Lower leg skin (tissue), 3 donors: ENCODE data around the gene UBIAD1.

Source experiments
- POLR2A ChIP-seq, 2 donors: fragments of 450-650 bp; IDR thresholded peaks; one replicate each; pipeline ENCODE4 v1.6.1; 2016 to 2017; ENCODE audit warnings: antibody characterized with exemption in 2 of 2, mild to moderate bottlenecking in 1 of 2, moderate library complexity in 1 of 2
- TF ChIP-seq, protein P1 (sequence below), 3 donors: fragments of 450-650 bp; IDR thresholded peaks; one replicate each; pipeline ENCODE4 v1.5.1; 2016; ENCODE audit warnings: antibody characterized with exemption in 3 of 3, mild to moderate bottlenecking in 3 of 3, moderate library complexity in 2 of 3

DNA sequence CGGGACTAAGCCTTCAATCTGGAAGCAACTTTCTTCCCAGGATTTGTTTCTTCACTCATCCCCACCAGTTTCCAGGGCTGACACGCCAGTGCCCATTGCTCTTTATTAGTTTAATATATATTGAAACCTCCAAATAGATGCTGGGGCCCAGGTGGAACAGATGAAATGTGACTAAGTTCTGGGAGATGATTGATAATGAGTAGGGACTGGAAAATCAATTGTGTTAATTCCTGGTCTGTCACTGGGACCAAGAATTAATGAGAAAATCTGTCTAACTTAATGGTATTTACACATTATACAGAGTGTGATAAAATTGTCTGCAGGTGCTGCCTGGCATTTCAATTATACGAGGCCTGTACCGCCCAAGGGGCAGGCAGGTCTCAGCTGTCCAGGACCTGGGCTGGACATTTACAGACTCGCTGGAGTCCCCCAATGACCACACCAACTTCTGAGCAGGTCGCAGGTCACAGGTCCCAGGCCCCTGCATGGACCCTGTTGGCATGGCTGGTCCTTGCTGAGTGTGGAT lies 35.8 kb downstream of the UBIAD1 start:
- TF ChIP-seq, protein P1, sequence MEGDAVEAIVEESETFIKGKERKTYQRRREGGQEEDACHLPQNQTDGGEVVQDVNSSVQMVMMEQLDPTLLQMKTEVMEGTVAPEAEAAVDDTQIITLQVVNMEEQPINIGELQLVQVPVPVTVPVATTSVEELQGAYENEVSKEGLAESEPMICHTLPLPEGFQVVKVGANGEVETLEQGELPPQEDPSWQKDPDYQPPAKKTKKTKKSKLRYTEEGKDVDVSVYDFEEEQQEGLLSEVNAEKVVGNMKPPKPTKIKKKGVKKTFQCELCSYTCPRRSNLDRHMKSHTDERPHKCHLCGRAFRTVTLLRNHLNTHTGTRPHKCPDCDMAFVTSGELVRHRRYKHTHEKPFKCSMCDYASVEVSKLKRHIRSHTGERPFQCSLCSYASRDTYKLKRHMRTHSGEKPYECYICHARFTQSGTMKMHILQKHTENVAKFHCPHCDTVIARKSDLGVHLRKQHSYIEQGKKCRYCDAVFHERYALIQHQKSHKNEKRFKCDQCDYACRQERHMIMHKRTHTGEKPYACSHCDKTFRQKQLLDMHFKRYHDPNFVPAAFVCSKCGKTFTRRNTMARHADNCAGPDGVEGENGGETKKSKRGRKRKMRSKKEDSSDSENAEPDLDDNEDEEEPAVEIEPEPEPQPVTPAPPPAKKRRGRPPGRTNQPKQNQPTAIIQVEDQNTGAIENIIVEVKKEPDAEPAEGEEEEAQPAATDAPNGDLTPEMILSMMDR (IDR thresholded peaks at IDR 0.05), result no peak
- TF ChIP-seq POLR2A (IDR thresholded peaks at IDR 0.05), result no peak
